ENCODE results near the gene MRPL10. TPM values are rescaled to one million over a fixed set of nuclear protein-coding genes. Genes with fewer than 3 reads are reported as not detected.

Gene MRPL10
- total and polyA plus RNA-seq, 2 experiments from 2014 or later = 70.0 to 87.1 TPM

- H3K4me3 ChIP-seq = no peak overlapping the region
- DNase-seq (ENCODE audit: low read depth in 1 of 2, low spot score in 1 of 2) = no peak
- H3K27ac ChIP-seq = no peak overlapping the region
- H3K36me3 ChIP-seq = no peaks in the 10 kb centered on the region
- no peaks in the 10 kb centered on the region for H3K9me3 ChIP-seq (ENCODE audit: low read depth)
- no peaks in the 10 kb centered on the region for H3K27me3 ChIP-seq
- H3K4me1 ChIP-seq (ENCODE audit: low read depth) = peaks cover 16% of the 10 kb centered on the region
- no peak for TF ChIP-seq CTCF (IDR thresholded peaks at IDR 0.05; ENCODE audit: low read depth, low read length)
Observed at GRCh38 chr17:47806026-47806912, 25.1 kb downstream of the MRPL10 start.

- no peak for TF ChIP-seq CTCF (IDR thresholded peaks at IDR 0.05; ENCODE audit: low read depth, low read length)
- Histone ChIP-seq H3K4me1 (ENCODE audit: low read depth) (peaks cover 16% of the 10 kb centered on the region), H3K36me3 (no peaks in the 10 kb centered on the region), H3K4me3 (no peak overlapping the region), H3K9me3 (ENCODE audit: low read depth) (no peaks in the 10 kb centered on the region), H3K27me3 (peaks cover 9% of the 10 kb centered on the region), H3K27ac (no peak overlapping the region)
- DNase-seq (ENCODE audit: low read depth in 1 of 2, low spot score in 1 of 2) = no peak
Observed at GRCh38 chr17:47804461-47804860, 26.9 kb downstream of the MRPL10 start.

- TF ChIP-seq CTCF (IDR thresholded peaks at IDR 0.05; ENCODE audit: low read depth, low read length) = no peak
- peaks cover 9% of the 10 kb centered on the region for H3K27me3 ChIP-seq
- DNase-seq (ENCODE audit: low read depth in 1 of 2, low spot score in 1 of 2) = no peak
Observed at GRCh38 chr17:47803751-47804150, 27.6 kb downstream of the MRPL10 start.

GRCh38 chr17:47803201-47803600 is 28.1 kb downstream of the MRPL10 start:
- Histone ChIP-seq H3K9me3 (ENCODE audit: low read depth) (no peaks in the 10 kb centered on the region), H3K36me3 (no peaks in the 10 kb centered on the region), H3K4me3 (no peak overlapping the region), H3K4me1 (ENCODE audit: low read depth) (peaks cover 16% of the 10 kb centered on the region), H3K27ac (no peak overlapping the region), H3K27me3 (peaks cover 9% of the 10 kb centered on the region)
- TF ChIP-seq CTCF (IDR thresholded peaks at IDR 0.05; ENCODE audit: low read depth, low read length) = no peak
- no peak for DNase-seq (ENCODE audit: low read depth in 1 of 2, low spot score in 1 of 2)

More at GRCh38 chr17:47803751-47804150, 27.6 kb downstream of the MRPL10 start:
- H3K27ac ChIP-seq = no peak overlapping the region
- H3K4me3 ChIP-seq = no peak overlapping the region
- no peaks in the 10 kb centered on the region for H3K9me3 ChIP-seq (ENCODE audit: low read depth)
- H3K36me3 ChIP-seq = no peaks in the 10 kb centered on the region
- peaks cover 16% of the 10 kb centered on the region for H3K4me1 ChIP-seq (ENCODE audit: low read depth)

- no peak overlapping the region for H3K4me3 ChIP-seq
- peaks cover 16% of the 10 kb centered on the region for H3K4me1 ChIP-seq (ENCODE audit: low read depth)
- TF ChIP-seq CTCF (IDR thresholded peaks at IDR 0.05; ENCODE audit: low read depth, low read length) = peak; percentile 69
- DNase-seq (ENCODE audit: low read depth in 1 of 2, low spot score in 1 of 2) = peak; percentile 53 to 70
- H3K27ac ChIP-seq = no peak overlapping the region
- H3K36me3 ChIP-seq = no peaks in the 10 kb centered on the region
- H3K27me3 ChIP-seq = peaks cover 9% of the 10 kb centered on the region
- no peaks in the 10 kb centered on the region for H3K9me3 ChIP-seq (ENCODE audit: low read depth)
Observed at GRCh38 chr17:47802341-47803022, 28.9 kb downstream of the MRPL10 start.

Measured in cardiac muscle cell (in vitro differentiated cells and primary cell).